ENCODE results near the gene PREX1.
"Not testable (repeated sequence)": the region's sequence is repeated elsewhere in the genome, so short reads cannot be mapped to it uniquely, and the experiment has no call there.

PREX1 gene

GRCh38 chr20:48844996-48845395 is 17.2 kb upstream of the PREX1 start:
- H3K27ac ChIP-seq (replicated peaks): no peak overlapping the region
- no peak overlapping the region for H3K4me3 ChIP-seq (replicated peaks; ENCODE audit: insufficient read depth, low read length)
- TF ChIP-seq POLR2AphosphoS5 (IDR thresholded peaks at IDR 0.05; ENCODE audit: low read depth): no peak
- TF ChIP-seq SPI1 (IDR thresholded peaks at IDR 0.05; ENCODE audit: borderline replicate concordance, low read depth): no peak
- no peak for TF ChIP-seq REST (IDR thresholded peaks at IDR 0.05; ENCODE audit: insufficient replicate concordance, low read depth)
- no peak for TF ChIP-seq CTCF (IDR thresholded peaks at IDR 0.05; ENCODE audit: insufficient read depth, low read length)
- no peak for TF ChIP-seq GABPA (IDR thresholded peaks at IDR 0.05; ENCODE audit: low read depth)
- DNase-seq (ENCODE audit: low read depth in 1 of 2, low spot score in 1 of 2): no peak
- no peaks in the 10 kb centered on the region for H3K27me3 ChIP-seq (ENCODE audit: insufficient read depth, poor library complexity, severe bottlenecking)

- H3K4me3 ChIP-seq (replicated peaks; ENCODE audit: insufficient read depth, low read length); DNase-seq (ENCODE audit: low read depth in 1 of 2, low spot score in 1 of 2); H3K27ac ChIP-seq (replicated peaks); H3K27me3 ChIP-seq (ENCODE audit: insufficient read depth, poor library complexity, severe bottlenecking): not testable (repeated sequence)
Observed at GRCh38 chr20:48843896-48844295, 16.1 kb upstream of the PREX1 start.

- no peak for TF ChIP-seq POLR2AphosphoS5 (IDR thresholded peaks at IDR 0.05; ENCODE audit: low read depth)
- no peak for TF ChIP-seq CTCF (IDR thresholded peaks at IDR 0.05; ENCODE audit: insufficient read depth, low read length)
- TF ChIP-seq SPI1 (IDR thresholded peaks at IDR 0.05; ENCODE audit: borderline replicate concordance, low read depth): no peak
- TF ChIP-seq REST (IDR thresholded peaks at IDR 0.05; ENCODE audit: insufficient replicate concordance, low read depth): no peak
- TF ChIP-seq GABPA (IDR thresholded peaks at IDR 0.05; ENCODE audit: low read depth): no peak
- no peak for DNase-seq (ENCODE audit: low read depth in 1 of 2, low spot score in 1 of 2)
- no peaks in the 10 kb centered on the region for H3K27me3 ChIP-seq (ENCODE audit: insufficient read depth, poor library complexity, severe bottlenecking)
- no peak overlapping the region for H3K4me3 ChIP-seq (replicated peaks; ENCODE audit: insufficient read depth, low read length)
- H3K27ac ChIP-seq (replicated peaks): no peak overlapping the region
Observed at GRCh38 chr20:48843057-48843806, 15.4 kb upstream of the PREX1 start.

GRCh38 chr20:48841875-48842529 is 14.2 kb upstream of the PREX1 start:
- Histone ChIP-seq H3K4me3 (replicated peaks; ENCODE audit: insufficient read depth, low read length) (no peak overlapping the region), H3K27me3 (ENCODE audit: insufficient read depth, poor library complexity, severe bottlenecking) (no peaks in the 10 kb centered on the region), H3K27ac (replicated peaks) (no peak overlapping the region)
- no peak for DNase-seq (ENCODE audit: low read depth in 1 of 2, low spot score in 1 of 2)
- TF ChIP-seq SPI1 (IDR thresholded peaks at IDR 0.05; ENCODE audit: borderline replicate concordance, low read depth) (no peak), CTCF (IDR thresholded peaks at IDR 0.05; ENCODE audit: insufficient read depth, low read length) (no peak), GABPA (IDR thresholded peaks at IDR 0.05; ENCODE audit: low read depth) (no peak), REST (IDR thresholded peaks at IDR 0.05; ENCODE audit: insufficient replicate concordance, low read depth) (no peak), POLR2AphosphoS5 (IDR thresholded peaks at IDR 0.05; ENCODE audit: low read depth) (no peak)

All from HL-60 (cell line).